PC-3 (cell line): Measurements from ENCODE around the gene AAMDC. TPM values are rescaled to one million over a fixed set of nuclear protein-coding genes. Genes with fewer than 3 reads are reported as not detected.

ENCODE experiments used
- ATAC-seq: fragments of 200-7000 bp; cut with Tn5 transposase; 2 replicates; pipeline ENCODE4 v1.9.1; 2020; ENCODE audit warnings: mild to moderate bottlenecking, moderate library complexity
- Bru-seq: library from RNA; stranded (reverse); fragments of 400-500 nt; gene quantifications from one replicate; lab custom pipeline; 2021; lab: Mats Ljungman, UMichigan
- BruChase-seq, 2 experiments: library from RNA; stranded (reverse); fragments of 400-500 nt; gene quantifications; one replicate each; lab custom pipeline; 2021; lab: Mats Ljungman, UMichigan
- BruUV-seq: library from RNA; stranded (reverse); fragments of 400-500 nt; replicated peaks from 2 replicates; lab custom pipeline; 2021; lab: Mats Ljungman, UMichigan
- CTCF ChIA-PET: fragments of 300-600 bp; sonication (Branson Sonifier 250); formaldehyde crosslinking; loops from one replicate; lab custom pipeline; 2022; ENCODE audit warnings: antibody characterized with exemption; lab: Charles Lee
- POLR2A ChIA-PET: fragments of 300-600 bp; sonication (Branson Sonifier 250); formaldehyde crosslinking; loops from one replicate; lab custom pipeline; 2022; ENCODE audit warnings: antibody characterized with exemption; ENCODE audit not compliant: unreplicated experiment; lab: Charles Lee
- DNase-seq: peaks from one replicate; pipeline ENCODE4 v3.0.0-alpha.2; 2015
- H2AFZ ChIP-seq: fragments of 300-600 bp; sonication (generic); 2 replicates; pipeline ENCODE4 v1.6.0; 2016; ENCODE audit warnings: antibody characterized with exemption, low read length
- H3F3A ChIP-seq: fragments of 300-600 bp; sonication (generic); one replicate; pipeline ENCODE4 v1.6.0; 2017; ENCODE audit warnings: antibody characterized with exemption, low read length, control low read depth, mild to moderate bottlenecking; ENCODE audit not compliant: unreplicated experiment
- H3K27ac ChIP-seq: fragments of 300-600 bp; sonication (generic); 2 replicates; pipeline ENCODE4 v1.5.1; 2016; ENCODE audit warnings: mild to moderate bottlenecking, low read length
- H3K27me3 ChIP-seq: fragments of 300-600 bp; sonication (generic); 2 replicates; pipeline ENCODE4 v1.6.1; 2016; ENCODE audit warnings: low read length, mixed read lengths
- H3K36me3 ChIP-seq: fragments of 300-600 bp; sonication (generic); 2 replicates; pipeline ENCODE4 v1.6.1; 2016; ENCODE audit warnings: low read depth, mixed run types, low read length, mixed read lengths
- H3K4me1 ChIP-seq: fragments of 300-600 bp; sonication (generic); 2 replicates; pipeline ENCODE4 v1.5.1; 2016; ENCODE audit warnings: low read length; ENCODE audit not compliant: insufficient read depth
- H3K4me2 ChIP-seq: fragments of 300-600 bp; sonication (generic); 2 replicates; pipeline ENCODE4 v1.6.0; 2016; ENCODE audit warnings: low read length
- H3K4me3 ChIP-seq: fragments of 300-600 bp; sonication (generic); 2 replicates; pipeline ENCODE4 v1.5.1; 2016; ENCODE audit warnings: mild to moderate bottlenecking, low read length, mixed read lengths
- H3K79me2 ChIP-seq: fragments of 300-600 bp; sonication (generic); 2 replicates; pipeline ENCODE4 v1.6.1; 2017; ENCODE audit warnings: low read length, mixed read lengths
- H3K9ac ChIP-seq: fragments of 300-600 bp; sonication (generic); 2 replicates; pipeline ENCODE4 v1.6.0; 2016; ENCODE audit warnings: mild to moderate bottlenecking, low read length
- H3K9me2 ChIP-seq: fragments of 300-600 bp; sonication (generic); replicated peaks from 2 replicates; pipeline ENCODE4 v1.6.1; 2016; ENCODE audit warnings: mixed run types, low read length, mixed read lengths
- H3K9me3 ChIP-seq: fragments of 300-600 bp; sonication (generic); 2 replicates; pipeline ENCODE4 v1.6.1; 2016; ENCODE audit warnings: low read length, mixed read lengths
- H4K20me1 ChIP-seq: fragments of 300-600 bp; sonication (generic); 2 replicates; pipeline ENCODE4 v1.6.1; 2016; ENCODE audit warnings: low read length, mixed read lengths
- EZH2 ChIP-seq: fragments of 300-600 bp; sonication (generic); IDR thresholded peaks from one replicate; pipeline ENCODE4 v1.6.1; 2017; ENCODE audit warnings: antibody characterized with exemption, mild to moderate bottlenecking, low read length; ENCODE audit not compliant: unreplicated experiment
- EZH2phosphoT487 ChIP-seq: fragments of 300-600 bp; sonication (generic); IDR thresholded peaks from 2 replicates; pipeline ENCODE4 v1.6.1; 2018; ENCODE audit warnings: mild to moderate bottlenecking, antibody characterized with exemption, low read length, borderline replicate concordance
- intact Hi-C: fragments of 100-400 bp; cut with micrococcal nuclease; formaldehyde crosslinking; loops from 2 replicates; pipeline ENCODE4 v1.9.0; 2023
- long read RNA-seq: library from polyadenylated mRNA; unstranded; transcript quantifications from one replicate; pipeline ENCODE4 v2.0.0, GENCODE V29; 2021; ENCODE audit not compliant: unreplicated experiment
- total RNA-seq: library from RNA; depleted of rRNA; stranded (reverse); fragments of >200 nt; gene quantifications from 2 replicates; pipeline ENCODE4 v1.2.3, GENCODE V29; 2014; rRNA removed
- TF ChIP-seq, protein P1 (sequence below): fragments of 300-600 bp; sonication (generic); conservative IDR thresholded peaks from 2 replicates; pipeline ENCODE4 v1.5.1; 2017; ENCODE audit warnings: antibody characterized with exemption, low read depth, mild to moderate bottlenecking, low read length

AAMDC gene
- total RNA-seq = 14.4 and 18.0 TPM in 2 replicates
- percentile 53 among the genes with signal in this experiment for Bru-seq, nascent RNA
- percentile 51 among the genes with signal in this experiment for BruChase-seq, experiment 1, labeled RNA remaining after a 6-hour chase
- percentile 56 among the genes with signal in this experiment for BruChase-seq, experiment 2, labeled RNA remaining after a 2-hour chase
- long read RNA-seq, transcript AAMDC-202 (4 exons, 531 nt) = major isoform, 9 of 32 reads
- long read RNA-seq, transcript AAMDC-206 (5 exons, 579 nt) = minor isoform, 5 of 32 reads
- long read RNA-seq, partial matches to known transcripts = 2 of 32 reads
- long read RNA-seq, other reads (novel, unspliced or antisense) = 16 of 32 reads

DNA sequence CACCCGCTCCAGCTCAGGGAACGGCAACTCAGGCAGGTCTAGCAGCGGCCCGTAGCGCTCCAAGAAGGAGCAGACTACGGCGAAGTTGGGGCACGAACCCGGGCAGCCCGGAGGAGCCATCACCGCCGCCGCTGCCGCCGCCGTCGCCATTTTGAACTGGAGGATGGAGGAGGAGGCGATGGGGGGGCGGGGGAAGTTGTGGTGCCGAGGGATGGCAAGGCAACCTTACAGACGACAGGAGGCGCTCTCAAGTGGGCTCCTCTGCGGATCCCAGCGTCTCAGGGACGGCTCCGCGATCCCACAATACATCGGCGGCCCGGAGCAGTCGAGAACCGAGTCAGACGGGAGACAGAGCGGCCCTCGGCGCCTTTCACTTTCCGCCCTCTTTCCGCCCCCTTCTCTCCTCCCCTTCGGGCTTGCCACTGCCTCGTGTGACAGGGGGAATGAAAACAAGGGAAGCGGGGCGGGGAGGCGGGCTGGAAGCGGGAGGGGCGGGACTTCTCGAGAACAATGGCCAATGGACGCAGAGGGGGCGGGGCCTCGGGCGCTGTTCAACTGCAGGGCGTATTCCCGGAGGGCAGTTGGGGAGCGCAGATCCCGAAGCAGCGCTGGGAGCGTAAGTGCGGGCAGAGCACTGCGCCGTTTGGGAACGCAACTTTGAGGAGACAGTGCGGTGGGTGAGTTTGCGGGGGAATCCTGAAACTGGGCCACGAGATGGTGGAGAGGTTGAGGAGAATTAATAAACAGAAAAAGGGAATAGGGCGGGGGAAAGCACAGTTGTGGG lies at the start of gene AAMDC, which contains the start of gene RSF1:
Gene AAMDC (plus strand): TSS at position 580 of the 784 bp plus-strand sequence. CDS start 21,353 bp downstream, outside the sequence.
Gene RSF1 (minus strand): TSS at position 158 of the 784 bp plus-strand sequence. CDS start 8 bp downstream, at position 150.
- peak within 1 kb of the TSS; percentile 34 for H3K27ac ChIP-seq
- H3F3A ChIP-seq = no peaks in the 10 kb centered on the region
- H3K9me2 ChIP-seq = no peaks in the 10 kb centered on the region
- H3K9me3 ChIP-seq = no peaks in the 10 kb centered on the region
- H3K9ac ChIP-seq = peak within 1 kb of the TSS; percentile 86
- TF ChIP-seq, protein P1, sequence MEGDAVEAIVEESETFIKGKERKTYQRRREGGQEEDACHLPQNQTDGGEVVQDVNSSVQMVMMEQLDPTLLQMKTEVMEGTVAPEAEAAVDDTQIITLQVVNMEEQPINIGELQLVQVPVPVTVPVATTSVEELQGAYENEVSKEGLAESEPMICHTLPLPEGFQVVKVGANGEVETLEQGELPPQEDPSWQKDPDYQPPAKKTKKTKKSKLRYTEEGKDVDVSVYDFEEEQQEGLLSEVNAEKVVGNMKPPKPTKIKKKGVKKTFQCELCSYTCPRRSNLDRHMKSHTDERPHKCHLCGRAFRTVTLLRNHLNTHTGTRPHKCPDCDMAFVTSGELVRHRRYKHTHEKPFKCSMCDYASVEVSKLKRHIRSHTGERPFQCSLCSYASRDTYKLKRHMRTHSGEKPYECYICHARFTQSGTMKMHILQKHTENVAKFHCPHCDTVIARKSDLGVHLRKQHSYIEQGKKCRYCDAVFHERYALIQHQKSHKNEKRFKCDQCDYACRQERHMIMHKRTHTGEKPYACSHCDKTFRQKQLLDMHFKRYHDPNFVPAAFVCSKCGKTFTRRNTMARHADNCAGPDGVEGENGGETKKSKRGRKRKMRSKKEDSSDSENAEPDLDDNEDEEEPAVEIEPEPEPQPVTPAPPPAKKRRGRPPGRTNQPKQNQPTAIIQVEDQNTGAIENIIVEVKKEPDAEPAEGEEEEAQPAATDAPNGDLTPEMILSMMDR = peak; percentile 61
- no peak for TF ChIP-seq EZH2
- H3K27me3 ChIP-seq = no peaks in the 10 kb centered on the region
- H3K36me3 ChIP-seq = no peaks in the 10 kb centered on the region
- no TSS peak for BruUV-seq
- H3K79me2 ChIP-seq = peaks cover 47% of the 10 kb centered on the region
- intact Hi-C loops = loop anchor here (1.0 kb wide), 2 partner anchors 174 to 183 kb away; partner anchors contain the start of genes CLNS1A and INTS4
- ChIA-PET POLR2A (no interaction called here), CTCF (no interaction called here)
- peak; percentile 98 for DNase-seq
- H3K4me1 ChIP-seq = peaks cover 17% of the 10 kb centered on the region; the same call in 1 of the 2 replicates
- peak; percentile 80 for ATAC-seq
- peak within 1 kb of the TSS; percentile 84 for H3K4me2 ChIP-seq
- peak within 1 kb of the TSS; percentile 97 for H3K4me3 ChIP-seq
- H2AFZ ChIP-seq = peak within 1 kb of the TSS; percentile 86
- peaks cover 9% of the 10 kb centered on the region for H4K20me1 ChIP-seq

DNA sequence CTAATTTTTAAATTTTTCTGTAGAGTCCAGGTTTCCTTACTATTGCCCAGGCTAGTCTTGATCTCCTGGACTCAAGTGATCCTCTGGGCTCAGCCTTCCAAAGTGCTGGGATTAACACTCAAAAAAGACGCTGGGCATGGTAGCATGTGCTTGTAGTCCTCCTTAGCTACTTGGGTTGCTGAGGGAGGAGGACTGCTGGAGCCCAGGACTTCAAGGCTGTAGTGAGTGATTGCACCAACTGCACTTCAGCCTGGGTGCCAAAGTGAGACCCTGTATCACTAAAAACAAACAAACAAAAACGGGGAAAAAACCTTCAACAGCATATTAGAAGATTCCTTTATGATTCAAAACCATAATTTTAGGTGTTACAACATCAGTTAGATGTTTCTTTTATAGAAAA lies 45.0 kb upstream of the AAMDC start:
- no peaks in the 10 kb centered on the region for H3F3A ChIP-seq
- H3K9me3 ChIP-seq = no peaks in the 10 kb centered on the region
- no peak for ATAC-seq
- H3K79me2 ChIP-seq = peaks cover 40% of the 10 kb centered on the region
- H4K20me1 ChIP-seq = peaks cover 28% of the 10 kb centered on the region; the same call in 1 of the 2 replicates
- ChIA-PET POLR2A (no interaction called here), CTCF (interaction anchor here (0.7 to 1.0 kb wide), 3 partner anchors 48 to 220 kb away, joined by 3 to 5 read pairs (median 3); partner anchors contain the start of gene INTS4)
- H3K4me2 ChIP-seq = no peak overlapping the region
- BruUV-seq = no TSS peak
- intact Hi-C loops = loop anchor here (1.0 kb wide), 2 partner anchors 224 to 270 kb away; no protein-coding TSS in a partner anchor
- no peak overlapping the region for H3K4me3 ChIP-seq
- no peak overlapping the region for H2AFZ ChIP-seq
- TF ChIP-seq, protein P1 = no peak
- no peak for TF ChIP-seq EZH2
- no peak for TF ChIP-seq EZH2phosphoT487
- H3K27ac ChIP-seq = no peak overlapping the region
- no peak overlapping the region for H3K9ac ChIP-seq
- peaks cover 4% of the 10 kb centered on the region; the same call in 1 of the 2 replicates for H3K36me3 ChIP-seq
- no peak for DNase-seq
- no peaks in the 10 kb centered on the region for H3K9me2 ChIP-seq
- H3K4me1 ChIP-seq = peaks cover 8% of the 10 kb centered on the region; the same call in 1 of the 2 replicates
- H3K27me3 ChIP-seq = no peaks in the 10 kb centered on the region
